IPS-15b (cell line): ENCODE data around the gene BSN.
"Not testable (repeated sequence)": the region's sequence is repeated elsewhere in the genome, so short reads cannot be mapped to it uniquely, and the experiment has no call there.

Experiments used
- H3K27me3 ChIP-seq: one replicate; pipeline ENCODE4 v1.6.1; 2013; ENCODE audit warnings: low read length; ENCODE audit not compliant: control insufficient read depth, insufficient read depth
- H3K36me3 ChIP-seq: one replicate; pipeline ENCODE4 v1.6.1; 2013; ENCODE audit warnings: low read length; ENCODE audit not compliant: control insufficient read depth, insufficient read depth
- H3K4me1 ChIP-seq: one replicate; pipeline ENCODE4 v1.6.1; 2013; ENCODE audit warnings: mild to moderate bottlenecking, low read length; ENCODE audit not compliant: control insufficient read depth, insufficient read depth
- H3K4me3 ChIP-seq: one replicate; pipeline ENCODE4 v1.5.1; 2013; ENCODE audit warnings: low read depth, low read length
- H3K9ac ChIP-seq: one replicate; pipeline ENCODE4 v1.6.1; 2013; ENCODE audit warnings: low read depth, mild to moderate bottlenecking, low read length
- H3K9me3 ChIP-seq: one replicate; pipeline ENCODE4 v1.6.1; 2013; ENCODE audit warnings: mild to moderate bottlenecking, low read length; ENCODE audit not compliant: control insufficient read depth, insufficient read depth

The BSN gene

GRCh38 chr3:49582177-49582576, 27.9 kb downstream of the BSN start:
- H3K27me3 ChIP-seq: no peaks in the 10 kb centered on the region
- no peaks in the 10 kb centered on the region for H3K36me3 ChIP-seq
- no peaks in the 10 kb centered on the region for H3K9me3 ChIP-seq
- H3K4me3 ChIP-seq: no peak overlapping the region
- no peaks in the 10 kb centered on the region for H3K4me1 ChIP-seq
- H3K9ac ChIP-seq: no peak overlapping the region

GRCh38 chr3:49585261-49585755, 31.0 kb downstream of the BSN start:
- H3K4me3 ChIP-seq, H3K9ac ChIP-seq, H3K9me3 ChIP-seq, H3K36me3 ChIP-seq, H3K4me1 ChIP-seq, H3K27me3 ChIP-seq: not testable (repeated sequence)

- H3K9ac ChIP-seq: no peak overlapping the region
Observed at GRCh38 chr3:49591615-49592014, 37.3 kb downstream of the BSN start.

GRCh38 chr3:49593041-49593440, 38.8 kb downstream of the BSN start:
- Histone ChIP-seq H3K9ac (no peak overlapping the region), H3K4me1 (no peaks in the 10 kb centered on the region), H3K27me3 (no peaks in the 10 kb centered on the region), H3K36me3 (no peaks in the 10 kb centered on the region), H3K9me3 (no peaks in the 10 kb centered on the region), H3K4me3 (no peak overlapping the region)

More at GRCh38 chr3:49591615-49592014, 37.3 kb downstream of the BSN start:
- Histone ChIP-seq H3K9me3 (no peaks in the 10 kb centered on the region), H3K4me3 (no peak overlapping the region), H3K4me1 (no peaks in the 10 kb centered on the region), H3K27me3 (no peaks in the 10 kb centered on the region), H3K36me3 (no peaks in the 10 kb centered on the region)

GRCh38 chr3:49600781-49601180, 46.5 kb downstream of the BSN start:
- Histone ChIP-seq H3K27me3 (no peaks in the 10 kb centered on the region), H3K36me3 (no peaks in the 10 kb centered on the region), H3K9me3 (no peaks in the 10 kb centered on the region), H3K9ac (no peak overlapping the region), H3K4me1 (no peaks in the 10 kb centered on the region), H3K4me3 (no peak overlapping the region)

- Histone ChIP-seq H3K27me3 (no peaks in the 10 kb centered on the region), H3K36me3 (no peaks in the 10 kb centered on the region), H3K9me3 (no peaks in the 10 kb centered on the region)
Observed at GRCh38 chr3:49601358-49602048, 47.2 kb downstream of the BSN start.

GRCh38 chr3:49602049-49602554, 47.8 kb downstream of the BSN start:
- H3K9ac ChIP-seq: no peak overlapping the region
- no peaks in the 10 kb centered on the region for H3K27me3 ChIP-seq
- H3K36me3 ChIP-seq: no peaks in the 10 kb centered on the region
- H3K9me3 ChIP-seq: no peaks in the 10 kb centered on the region
- H3K4me3 ChIP-seq: no peak overlapping the region
- no peaks in the 10 kb centered on the region for H3K4me1 ChIP-seq

More at GRCh38 chr3:49601358-49602048, 47.2 kb downstream of the BSN start:
- H3K4me3 ChIP-seq: no peak overlapping the region
- H3K9ac ChIP-seq: no peak overlapping the region
- H3K4me1 ChIP-seq: no peaks in the 10 kb centered on the region

- H3K36me3 ChIP-seq: no peaks in the 10 kb centered on the region
- no peaks in the 10 kb centered on the region for H3K9me3 ChIP-seq
- H3K9ac ChIP-seq: no peak overlapping the region
- H3K4me1 ChIP-seq: no peaks in the 10 kb centered on the region
- no peak overlapping the region for H3K4me3 ChIP-seq
- H3K27me3 ChIP-seq: no peaks in the 10 kb centered on the region
Observed at GRCh38 chr3:49602877-49603411, 48.7 kb downstream of the BSN start.

- no peaks in the 10 kb centered on the region for H3K27me3 ChIP-seq
Observed at GRCh38 chr3:49606427-49606826, 52.1 kb downstream of the BSN start.

GRCh38 chr3:49607105-49607591, 52.9 kb downstream of the BSN start:
- H3K4me1 ChIP-seq: no peaks in the 10 kb centered on the region
- no peaks in the 10 kb centered on the region for H3K9me3 ChIP-seq
- H3K36me3 ChIP-seq: no peaks in the 10 kb centered on the region
- H3K4me3 ChIP-seq: no peak overlapping the region
- no peak overlapping the region for H3K9ac ChIP-seq
- H3K27me3 ChIP-seq: no peaks in the 10 kb centered on the region

More at GRCh38 chr3:49606427-49606826, 52.1 kb downstream of the BSN start:
- no peaks in the 10 kb centered on the region for H3K4me1 ChIP-seq
- no peaks in the 10 kb centered on the region for H3K9me3 ChIP-seq
- H3K4me3 ChIP-seq: no peak overlapping the region
- no peak overlapping the region for H3K9ac ChIP-seq
- H3K36me3 ChIP-seq: no peaks in the 10 kb centered on the region

GRCh38 chr3:49607796-49608195, 53.5 kb downstream of the BSN start:
- Histone ChIP-seq H3K9me3 (no peaks in the 10 kb centered on the region), H3K4me3 (no peak overlapping the region), H3K4me1 (no peaks in the 10 kb centered on the region), H3K9ac (no peak overlapping the region), H3K36me3 (no peaks in the 10 kb centered on the region), H3K27me3 (no peaks in the 10 kb centered on the region)

- H3K9ac ChIP-seq: no peak overlapping the region
- no peaks in the 10 kb centered on the region for H3K4me1 ChIP-seq
- no peaks in the 10 kb centered on the region for H3K27me3 ChIP-seq
- no peaks in the 10 kb centered on the region for H3K9me3 ChIP-seq
- H3K4me3 ChIP-seq: no peak overlapping the region
- no peaks in the 10 kb centered on the region for H3K36me3 ChIP-seq
Observed at GRCh38 chr3:49609314-49609713, 55.0 kb downstream of the BSN start.
